ENCODE results near the gene ITGB2. TPM values are rescaled to one million over a fixed set of nuclear protein-coding genes. Genes with fewer than 3 reads are reported as not detected.

The ITGB2 gene
- total RNA-seq, 1 donor from 2014 or later: not detected

DNA sequence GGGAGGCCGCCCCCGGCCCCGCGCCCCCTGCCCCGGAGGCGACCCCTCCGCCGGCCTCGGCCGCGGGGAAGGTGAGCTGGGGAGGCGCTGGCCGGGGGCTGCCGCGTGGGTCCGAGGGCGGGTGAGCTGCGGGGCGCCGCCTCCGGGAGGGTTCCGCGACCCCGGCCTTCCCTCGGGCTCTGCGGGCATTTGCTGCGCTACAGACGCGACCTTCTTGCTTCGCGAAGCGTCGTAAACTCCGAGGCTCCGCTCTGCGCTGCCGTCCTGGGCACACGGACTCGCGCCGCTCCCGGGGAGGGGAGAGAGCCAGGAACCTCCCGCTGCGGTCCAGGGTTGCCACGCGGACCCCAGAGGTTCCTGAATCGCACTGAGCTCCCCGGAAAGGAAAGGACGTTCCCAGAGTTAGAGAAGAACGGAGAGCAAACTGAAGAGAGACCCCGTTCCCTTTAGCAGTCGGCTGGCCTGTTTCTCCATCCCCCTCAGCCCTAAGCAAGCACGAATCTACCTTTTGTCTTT lies 19.5 kb upstream of the ITGB2 start:
- H3K27ac ChIP-seq: no peak overlapping the region
- Mint-ChIP-seq H3K27ac (peak overlapping the region; percentile 78), H3K4me1 (peaks cover 23% of the 10 kb centered on the region), H3K27me3 (ENCODE audit: insufficient read depth, low read depth) (peaks cover 8% of the 10 kb centered on the region), H3K4me3 (peak overlapping the region; percentile 92), H3K36me3 (peaks cover 9% of the 10 kb centered on the region), H3K9me3 (no peaks in the 10 kb centered on the region)
- DNase-seq (ENCODE audit: low spot score): peak; percentile 70
- peak overlapping the region; percentile 91 for H2AFZ ChIP-seq (replicated peaks)
- TF ChIP-seq, protein P1, sequence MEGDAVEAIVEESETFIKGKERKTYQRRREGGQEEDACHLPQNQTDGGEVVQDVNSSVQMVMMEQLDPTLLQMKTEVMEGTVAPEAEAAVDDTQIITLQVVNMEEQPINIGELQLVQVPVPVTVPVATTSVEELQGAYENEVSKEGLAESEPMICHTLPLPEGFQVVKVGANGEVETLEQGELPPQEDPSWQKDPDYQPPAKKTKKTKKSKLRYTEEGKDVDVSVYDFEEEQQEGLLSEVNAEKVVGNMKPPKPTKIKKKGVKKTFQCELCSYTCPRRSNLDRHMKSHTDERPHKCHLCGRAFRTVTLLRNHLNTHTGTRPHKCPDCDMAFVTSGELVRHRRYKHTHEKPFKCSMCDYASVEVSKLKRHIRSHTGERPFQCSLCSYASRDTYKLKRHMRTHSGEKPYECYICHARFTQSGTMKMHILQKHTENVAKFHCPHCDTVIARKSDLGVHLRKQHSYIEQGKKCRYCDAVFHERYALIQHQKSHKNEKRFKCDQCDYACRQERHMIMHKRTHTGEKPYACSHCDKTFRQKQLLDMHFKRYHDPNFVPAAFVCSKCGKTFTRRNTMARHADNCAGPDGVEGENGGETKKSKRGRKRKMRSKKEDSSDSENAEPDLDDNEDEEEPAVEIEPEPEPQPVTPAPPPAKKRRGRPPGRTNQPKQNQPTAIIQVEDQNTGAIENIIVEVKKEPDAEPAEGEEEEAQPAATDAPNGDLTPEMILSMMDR (IDR thresholded peaks at IDR 0.05): no peak
- TF ChIP-seq EZH2phosphoT487 (IDR thresholded peaks at IDR 0.05) (no peak), EZH2 (IDR thresholded peaks at IDR 0.05) (no peak)
- H3K27me3 ChIP-seq: no peaks in the 10 kb centered on the region
- peak overlapping the region; percentile 85 for H3K9ac ChIP-seq
- H3K4me1 ChIP-seq: peaks cover 10% of the 10 kb centered on the region
- H3K79me2 ChIP-seq (ENCODE audit: low read depth): peaks cover 66% of the 10 kb centered on the region
- H3K4me3 ChIP-seq: peak overlapping the region; percentile 99
- no peaks in the 10 kb centered on the region for H3K36me3 ChIP-seq
- peaks cover 50% of the 10 kb centered on the region for H4K20me1 ChIP-seq (ENCODE audit: low read depth)
- no peaks in the 10 kb centered on the region for H3K9me3 ChIP-seq (ENCODE audit: low read depth)
- H3F3A ChIP-seq (ENCODE audit: low read depth): peaks cover 11% of the 10 kb centered on the region
- H3K4me2 ChIP-seq: peak overlapping the region; percentile 100

DNA sequence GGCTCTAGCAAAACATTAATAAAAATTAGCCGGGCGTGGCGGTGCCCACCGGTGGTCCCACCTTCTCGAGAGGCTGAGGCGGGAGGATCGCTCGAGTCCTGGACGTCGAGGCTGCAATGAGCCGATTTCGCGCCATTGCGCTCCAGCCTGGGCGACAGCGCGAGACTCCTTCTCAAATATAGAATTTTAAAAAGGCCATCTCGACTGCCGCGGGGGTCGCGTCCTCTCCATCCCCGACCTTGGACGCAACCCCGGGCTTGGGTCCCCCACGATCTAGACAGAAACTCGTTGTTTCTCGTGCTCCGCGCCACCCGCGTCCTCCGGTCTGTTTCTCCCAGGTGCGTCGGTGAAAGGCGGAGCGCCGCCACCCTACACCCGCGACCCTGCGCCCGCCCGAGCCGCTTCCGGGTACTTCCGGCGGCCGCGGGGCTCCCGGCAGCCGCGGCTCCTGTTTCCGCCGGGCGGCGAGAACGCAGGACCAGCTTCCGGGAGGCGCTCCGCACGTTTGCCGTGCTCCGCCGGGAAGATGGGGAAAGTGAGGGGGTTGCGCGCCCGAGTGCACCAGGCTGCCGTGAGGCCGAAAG lies 18.9 kb upstream of the ITGB2 start, which contains the start of gene SLX9:
Gene SLX9 (plus strand): TSS at position 498 of the 584 bp plus-strand sequence. CDS start 29 bp downstream, at position 527.
- Histone ChIP-seq H3K36me3 (no peaks in the 10 kb centered on the region), H3K79me2 (ENCODE audit: low read depth) (peaks cover 60% of the 10 kb centered on the region), H3K4me2 (peak within 1 kb of the TSS; percentile 100), H3K9ac (peak within 1 kb of the TSS; percentile 85), H3K4me1 (peaks cover 10% of the 10 kb centered on the region), H2AFZ (replicated peaks) (peak within 1 kb of the TSS; percentile 96), H3K27ac (no peak within 1 kb of the TSS), H4K20me1 (ENCODE audit: low read depth) (peaks cover 45% of the 10 kb centered on the region), H3K4me3 (peak within 1 kb of the TSS; percentile 99), H3F3A (ENCODE audit: low read depth) (peaks cover 11% of the 10 kb centered on the region), H3K27me3 (peaks cover 2% of the 10 kb centered on the region), H3K9me3 (ENCODE audit: low read depth) (no peaks in the 10 kb centered on the region)
- TF ChIP-seq EZH2 (IDR thresholded peaks at IDR 0.05): peak; percentile 40
- TF ChIP-seq EZH2phosphoT487 (IDR thresholded peaks at IDR 0.05): no peak
- H3K4me3 Mint-ChIP-seq: peak within 1 kb of the TSS; percentile 92
- peaks cover 6% of the 10 kb centered on the region for H3K36me3 Mint-ChIP-seq
- DNase-seq (ENCODE audit: low spot score): peak; percentile 92
- H3K9me3 Mint-ChIP-seq: no peaks in the 10 kb centered on the region
- peak within 1 kb of the TSS; percentile 82 for H3K27ac Mint-ChIP-seq
- peaks cover 5% of the 10 kb centered on the region for H3K27me3 Mint-ChIP-seq (ENCODE audit: insufficient read depth, low read depth)
- H3K4me1 Mint-ChIP-seq: peaks cover 23% of the 10 kb centered on the region

DNA sequence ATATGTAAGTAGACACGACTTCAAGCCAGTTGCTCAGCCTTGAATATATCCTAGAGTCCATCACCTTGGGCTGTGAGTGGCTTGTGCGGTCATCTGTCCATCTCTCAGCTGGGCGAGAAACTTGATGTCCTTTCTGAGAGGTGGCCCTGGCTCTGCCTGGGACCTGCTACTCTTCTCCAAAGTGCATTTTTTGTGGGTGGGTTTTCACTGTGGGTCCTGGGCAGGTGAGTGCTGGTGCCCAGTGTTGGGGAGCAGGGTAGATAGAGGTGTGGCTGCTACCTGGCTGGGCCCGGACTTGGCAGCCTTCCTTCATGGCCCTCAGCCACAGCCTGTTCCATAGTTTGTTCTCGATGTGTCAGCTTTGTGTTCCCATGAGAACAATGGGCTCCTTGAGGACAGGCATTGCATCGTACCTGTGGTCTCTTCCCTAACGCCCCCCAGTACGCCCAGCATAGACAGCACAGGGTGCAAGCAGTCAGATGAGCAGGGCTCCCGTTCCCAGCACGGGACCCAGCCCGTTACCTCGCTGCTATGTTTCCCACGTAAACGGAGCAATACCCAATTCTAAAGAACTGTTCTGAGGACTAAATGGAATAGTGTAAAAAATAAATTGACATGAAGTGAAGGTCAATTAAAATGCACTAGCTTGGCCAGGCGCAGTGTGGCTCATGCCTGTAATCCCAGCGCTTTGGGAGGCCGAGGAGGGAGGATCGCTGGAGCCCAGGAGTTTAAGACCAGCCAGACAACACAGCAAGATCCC lies 18.3 kb upstream of the ITGB2 start:
- Mint-ChIP-seq H3K27me3 (ENCODE audit: insufficient read depth, low read depth) (peaks cover 12% of the 10 kb centered on the region), H3K36me3 (peaks cover under 1% of the 10 kb centered on the region), H3K4me3 (peak overlapping the region; percentile 92), H3K9me3 (no peaks in the 10 kb centered on the region), H3K27ac (peak overlapping the region; percentile 82), H3K4me1 (peaks cover 23% of the 10 kb centered on the region)
- Histone ChIP-seq H3K4me3 (peak overlapping the region; percentile 99), H3K9ac (no peak overlapping the region), H3K4me1 (peaks cover 10% of the 10 kb centered on the region), H3K79me2 (ENCODE audit: low read depth) (peaks cover 54% of the 10 kb centered on the region), H3K36me3 (no peaks in the 10 kb centered on the region), H4K20me1 (ENCODE audit: low read depth) (peaks cover 39% of the 10 kb centered on the region), H3F3A (ENCODE audit: low read depth) (peaks cover 11% of the 10 kb centered on the region), H3K4me2 (peak overlapping the region; percentile 100), H3K9me3 (ENCODE audit: low read depth) (no peaks in the 10 kb centered on the region), H3K27ac (no peak overlapping the region), H3K27me3 (peaks cover 9% of the 10 kb centered on the region), H2AFZ (replicated peaks) (peak overlapping the region; percentile 96)
- no peak for TF ChIP-seq EZH2 (IDR thresholded peaks at IDR 0.05)
- TF ChIP-seq EZH2phosphoT487 (IDR thresholded peaks at IDR 0.05): no peak
- TF ChIP-seq, protein P1 (IDR thresholded peaks at IDR 0.05): no peak
- DNase-seq (ENCODE audit: low spot score): no peak

All from neural progenitor cell (in vitro differentiated cells).